ENCODE data around the gene JAK1.

JAK1 gene

GRCh38 chr1:64921771-64922170 is 44.6 kb downstream of the JAK1 start (continued):
- TF ChIP-seq, protein P1, sequence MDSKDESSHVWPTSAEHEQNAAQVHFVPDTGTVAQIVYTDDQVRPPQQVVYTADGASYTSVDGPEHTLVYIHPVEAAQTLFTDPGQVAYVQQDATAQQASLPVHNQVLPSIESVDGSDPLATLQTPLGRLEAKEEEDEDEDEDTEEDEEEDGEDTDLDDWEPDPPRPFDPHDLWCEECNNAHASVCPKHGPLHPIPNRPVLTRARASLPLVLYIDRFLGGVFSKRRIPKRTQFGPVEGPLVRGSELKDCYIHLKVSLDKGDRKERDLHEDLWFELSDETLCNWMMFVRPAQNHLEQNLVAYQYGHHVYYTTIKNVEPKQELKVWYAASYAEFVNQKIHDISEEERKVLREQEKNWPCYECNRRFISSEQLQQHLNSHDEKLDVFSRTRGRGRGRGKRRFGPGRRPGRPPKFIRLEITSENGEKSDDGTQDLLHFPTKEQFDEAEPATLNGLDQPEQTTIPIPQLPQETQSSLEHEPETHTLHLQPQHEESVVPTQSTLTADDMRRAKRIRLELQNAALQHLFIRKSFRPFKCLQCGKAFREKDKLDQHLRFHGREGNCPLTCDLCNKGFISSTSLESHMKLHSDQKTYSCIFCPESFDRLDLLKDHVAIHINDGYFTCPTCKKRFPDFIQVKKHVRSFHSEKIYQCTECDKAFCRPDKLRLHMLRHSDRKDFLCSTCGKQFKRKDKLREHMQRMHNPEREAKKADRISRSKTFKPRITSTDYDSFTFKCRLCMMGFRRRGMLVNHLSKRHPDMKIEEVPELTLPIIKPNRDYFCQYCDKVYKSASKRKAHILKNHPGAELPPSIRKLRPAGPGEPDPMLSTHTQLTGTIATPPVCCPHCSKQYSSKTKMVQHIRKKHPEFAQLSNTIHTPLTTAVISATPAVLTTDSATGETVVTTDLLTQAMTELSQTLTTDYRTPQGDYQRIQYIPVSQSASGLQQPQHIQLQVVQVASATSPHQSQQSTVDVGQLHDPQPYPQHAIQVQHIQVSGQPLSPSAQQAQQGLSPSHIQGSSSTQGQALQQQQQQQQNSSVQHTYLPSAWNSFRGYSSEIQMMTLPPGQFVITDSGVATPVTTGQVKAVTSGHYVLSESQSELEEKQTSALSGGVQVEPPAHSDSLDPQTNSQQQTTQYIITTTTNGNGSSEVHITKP (tag by site-specific recombination; IDR thresholded peaks at IDR 0.05), result no peak
- TF ChIP-seq, protein P2, sequence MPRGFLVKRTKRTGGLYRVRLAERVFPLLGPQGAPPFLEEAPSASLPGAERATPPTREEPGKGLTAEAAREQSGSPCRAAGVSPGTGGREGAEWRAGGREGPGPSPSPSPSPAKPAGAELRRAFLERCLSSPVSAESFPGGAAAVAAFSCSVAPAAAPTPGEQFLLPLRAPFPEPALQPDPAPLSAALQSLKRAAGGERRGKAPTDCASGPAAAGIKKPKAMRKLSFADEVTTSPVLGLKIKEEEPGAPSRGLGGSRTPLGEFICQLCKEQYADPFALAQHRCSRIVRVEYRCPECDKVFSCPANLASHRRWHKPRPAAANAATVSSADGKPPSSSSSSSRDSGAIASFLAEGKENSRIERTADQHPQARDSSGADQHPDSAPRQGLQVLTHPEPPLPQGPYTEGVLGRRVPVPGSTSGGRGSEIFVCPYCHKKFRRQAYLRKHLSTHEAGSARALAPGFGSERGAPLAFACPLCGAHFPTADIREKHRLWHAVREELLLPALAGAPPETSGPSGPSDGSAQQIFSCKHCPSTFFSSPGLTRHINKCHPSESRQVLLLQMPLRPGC (tag by site-specific recombination; IDR thresholded peaks at IDR 0.05), result no peak
- TF ChIP-seq ZNF169 (tag by site-specific recombination; IDR thresholded peaks at IDR 0.05), result no peak
- no peak for TF ChIP-seq ZNF221 (tag by site-specific recombination; IDR thresholded peaks at IDR 0.05; ENCODE audit: borderline replicate concordance)

- H3K27ac ChIP-seq (ENCODE audit: extremely low read depth, low read depth, low read length), result no peak overlapping the region
- H3K9me3 ChIP-seq (ENCODE audit: control insufficient read depth, insufficient read depth, low read depth, low read length), result no peaks in the 10 kb centered on the region
- no peak overlapping the region for H3K4me3 ChIP-seq (ENCODE audit: low read depth, low read length)
- CTCF ChIA-PET, result no interaction called here
- TF ChIP-seq BCL11B (tag by site-specific recombination; IDR thresholded peaks at IDR 0.05; ENCODE audit: low read depth), result no peak
- TF ChIP-seq HOXA7 (CRISPR knock-in tag; IDR thresholded peaks at IDR 0.05; ENCODE audit: borderline replicate concordance), result no peak
- no peak for TF ChIP-seq SETDB1 (IDR thresholded peaks at IDR 0.05; ENCODE audit: insufficient read length, low read length)
- TF ChIP-seq KLF1 (tag by site-specific recombination; IDR thresholded peaks at IDR 0.05), result no peak
- TF ChIP-seq ZNF354C (tag by site-specific recombination; IDR thresholded peaks at IDR 0.05; ENCODE audit: borderline replicate concordance, low read depth), result no peak
- TF ChIP-seq ZNF610 (tag by site-specific recombination; IDR thresholded peaks at IDR 0.05; ENCODE audit: borderline replicate concordance), result no peak
- TF ChIP-seq, protein P3, sequence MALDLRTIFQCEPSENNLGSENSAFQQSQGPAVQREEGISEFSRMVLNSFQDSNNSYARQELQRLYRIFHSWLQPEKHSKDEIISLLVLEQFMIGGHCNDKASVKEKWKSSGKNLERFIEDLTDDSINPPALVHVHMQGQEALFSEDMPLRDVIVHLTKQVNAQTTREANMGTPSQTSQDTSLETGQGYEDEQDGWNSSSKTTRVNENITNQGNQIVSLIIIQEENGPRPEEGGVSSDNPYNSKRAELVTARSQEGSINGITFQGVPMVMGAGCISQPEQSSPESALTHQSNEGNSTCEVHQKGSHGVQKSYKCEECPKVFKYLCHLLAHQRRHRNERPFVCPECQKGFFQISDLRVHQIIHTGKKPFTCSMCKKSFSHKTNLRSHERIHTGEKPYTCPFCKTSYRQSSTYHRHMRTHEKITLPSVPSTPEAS (tag by site-specific recombination; IDR thresholded peaks at IDR 0.05), result no peak
- no peak for TF ChIP-seq ZFHX2 (tag by site-specific recombination; conservative IDR thresholded peaks at IDR 0.05)
- TF ChIP-seq GLI2 (tag by site-specific recombination; IDR thresholded peaks at IDR 0.05; ENCODE audit: borderline replicate concordance, low read depth), result no peak
- no peak for TF ChIP-seq ZNF16 (tag by site-specific recombination; IDR thresholded peaks at IDR 0.05; ENCODE audit: low read depth)
- no peak for TF ChIP-seq ZNF292 (tag by site-specific recombination; IDR thresholded peaks at IDR 0.05; ENCODE audit: borderline replicate concordance, low read depth)
- TF ChIP-seq, protein P4, sequence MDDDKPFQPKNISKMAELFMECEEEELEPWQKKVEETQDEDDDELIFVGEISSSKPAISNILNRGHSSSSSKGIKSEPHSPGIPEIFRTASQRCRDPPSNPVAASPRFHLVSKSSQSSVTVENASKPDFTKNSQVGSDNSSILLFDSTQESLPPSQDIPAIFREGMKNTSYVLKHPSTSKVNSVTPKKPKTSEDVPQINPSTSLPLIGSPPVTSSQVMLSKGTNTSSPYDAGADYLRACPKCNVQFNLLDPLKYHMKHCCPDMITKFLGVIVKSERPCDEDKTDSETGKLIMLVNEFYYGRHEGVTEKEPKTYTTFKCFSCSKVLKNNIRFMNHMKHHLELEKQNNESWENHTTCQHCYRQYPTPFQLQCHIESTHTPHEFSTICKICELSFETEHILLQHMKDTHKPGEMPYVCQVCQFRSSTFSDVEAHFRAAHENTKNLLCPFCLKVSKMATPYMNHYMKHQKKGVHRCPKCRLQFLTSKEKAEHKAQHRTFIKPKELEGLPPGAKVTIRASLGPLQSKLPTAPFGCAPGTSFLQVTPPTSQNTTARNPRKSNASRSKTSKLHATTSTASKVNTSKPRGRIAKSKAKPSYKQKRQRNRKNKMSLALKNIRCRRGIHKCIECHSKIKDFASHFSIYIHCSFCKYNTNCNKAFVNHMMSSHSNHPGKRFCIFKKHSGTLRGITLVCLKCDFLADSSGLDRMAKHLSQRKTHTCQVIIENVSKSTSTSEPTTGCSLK (tag by site-specific recombination; IDR thresholded peaks at IDR 0.05), result no peak
- TF ChIP-seq ZNF184 (tag by site-specific recombination; IDR thresholded peaks at IDR 0.05), result no peak
- no peak for TF ChIP-seq ZNF214 (tag by site-specific recombination; IDR thresholded peaks at IDR 0.05; ENCODE audit: borderline replicate concordance)
- no peak for TF ChIP-seq ZNF433 (tag by site-specific recombination; IDR thresholded peaks at IDR 0.05; ENCODE audit: low read depth)
- POLR2A ChIA-PET, result no interaction called here
- H3K36me3 ChIP-seq (ENCODE audit: control insufficient read depth in 2 of 2, insufficient read depth in 1 of 2, low read length in 2 of 2), result no peaks in the 10 kb centered on the region
- H3K4me1 ChIP-seq (ENCODE audit: control insufficient read depth, insufficient read depth, low read length), result peaks cover 9% of the 10 kb centered on the region
Observed at GRCh38 chr1:64920941-64921589, 45.3 kb downstream of the JAK1 start.

All from HEK293 (cell line).